Fibroblast of upper back skin (primary cell): ENCODE measurements around the gene NTN4.
"Not testable (repeated sequence)": the region's sequence is repeated elsewhere in the genome, so short reads cannot be mapped to it uniquely, and the experiment has no call there.

Experiments used
- DNase-seq: peaks from one replicate; pipeline ENCODE4 v3.0.0-alpha.2; 2013

The NTN4 gene

DNA sequence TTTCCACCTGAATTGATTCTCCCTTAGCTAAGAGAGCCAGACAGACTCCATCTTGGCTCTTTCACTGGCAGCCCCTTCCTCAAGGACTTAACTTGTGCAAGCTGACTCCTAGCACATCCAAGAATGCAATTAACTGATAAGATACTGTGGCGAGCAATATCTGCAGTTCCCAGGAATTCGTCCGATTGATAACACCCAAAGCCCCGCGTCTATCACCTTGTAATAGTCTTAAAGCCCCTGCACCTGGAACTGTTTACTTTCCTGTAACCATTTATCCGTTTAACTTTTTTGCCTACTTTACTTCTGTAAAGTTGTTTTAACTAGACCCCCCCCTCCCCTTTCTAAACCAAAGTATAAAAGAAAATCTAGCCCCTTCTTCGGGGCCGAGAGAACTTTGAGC, 44.5 kb downstream of the NTN4 start:
- DNase-seq, result not testable (repeated sequence)

DNA sequence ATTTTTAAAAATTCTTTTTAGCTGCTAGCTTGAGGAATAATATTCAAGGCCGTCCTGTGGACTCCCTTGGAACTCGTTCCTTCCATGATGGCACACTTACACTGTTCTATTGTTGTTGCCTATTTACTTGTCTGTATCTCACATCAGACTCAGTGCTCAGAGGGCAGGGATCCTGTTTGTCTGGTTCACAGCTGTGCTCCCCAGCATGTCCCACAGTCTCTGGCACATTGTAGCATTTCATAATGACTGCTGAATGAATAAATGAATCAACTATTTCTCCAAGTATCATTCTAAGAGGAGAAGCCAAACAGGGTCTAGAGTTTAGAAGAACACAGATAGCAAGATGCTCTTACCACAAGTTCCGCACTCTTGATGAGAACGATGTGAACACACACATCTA, 48.0 kb downstream of the NTN4 start:
- no peak for DNase-seq

GRCh38 chr12:95741635-95742034, 48.9 kb downstream of the NTN4 start:
- no peak for DNase-seq

- DNase-seq, result no peak
Measured at GRCh38 chr12:95740751-95741150, 49.8 kb downstream of the NTN4 start.

DNA sequence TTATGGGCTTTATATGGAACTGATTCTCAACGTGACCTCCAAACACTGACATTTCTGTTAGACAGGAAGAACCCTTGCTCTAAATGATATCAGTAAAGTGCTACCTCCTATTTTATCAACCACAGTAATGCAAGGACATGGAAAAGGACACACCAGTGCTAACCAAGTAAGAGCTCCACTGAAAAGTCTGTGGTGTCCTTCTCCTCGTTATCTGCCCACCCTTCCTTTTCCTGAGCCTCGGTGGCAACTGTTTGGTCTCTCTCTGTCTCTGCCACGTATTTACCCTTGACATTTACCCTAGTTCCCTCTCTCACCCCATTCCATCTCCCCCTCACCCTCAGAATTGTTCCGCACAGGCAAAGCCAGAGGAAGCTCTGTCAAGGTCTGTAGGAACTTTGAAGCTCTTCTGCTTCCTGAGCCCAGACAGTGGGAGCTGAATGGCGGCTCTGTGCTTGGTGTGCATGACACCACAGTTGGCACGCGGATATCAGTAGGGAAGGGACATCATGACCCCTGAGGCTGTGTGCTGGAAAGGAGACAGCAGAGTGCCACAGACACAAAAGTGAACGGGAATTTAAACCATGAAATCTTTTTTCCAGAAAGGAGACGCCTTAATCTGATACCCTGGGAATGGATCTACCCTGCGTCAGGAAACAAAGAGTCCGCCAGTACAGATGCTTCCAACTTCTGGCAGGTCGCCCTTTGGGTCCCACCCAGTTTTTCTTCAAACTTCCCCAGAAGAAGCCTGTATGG, 50.8 kb downstream of the NTN4 start:
- DNase-seq, result no peak

- DNase-seq, result no peak
Measured at GRCh38 chr12:95738024-95738611, 52.4 kb downstream of the NTN4 start.

GRCh38 chr12:95736631-95737030, 53.9 kb downstream of the NTN4 start:
- peak; percentile 10 for DNase-seq

DNA sequence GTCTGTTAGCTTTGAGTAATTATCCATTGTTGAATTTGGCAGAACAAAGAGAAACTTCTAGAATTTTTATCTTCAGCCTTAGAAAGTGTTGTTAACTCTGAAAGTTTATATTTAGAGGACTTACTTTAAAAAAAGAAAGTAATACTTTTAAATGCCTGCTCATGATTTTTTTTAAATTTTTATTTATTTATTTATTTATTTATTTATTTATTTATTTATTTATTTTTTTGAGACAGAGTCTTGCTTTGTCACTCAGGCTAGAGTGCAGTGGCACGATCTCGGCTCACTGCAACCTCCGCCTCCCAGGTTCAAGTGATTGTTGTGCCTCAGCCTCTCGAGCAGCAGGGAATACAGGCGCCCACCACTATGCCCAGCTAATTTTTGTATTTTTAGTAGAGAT, 54.8 kb downstream of the NTN4 start:
- DNase-seq, result not testable (repeated sequence)

GRCh38 chr12:95733141-95733825, 57.3 kb downstream of the NTN4 start:
- peak; percentile 91 for DNase-seq

- no peak for DNase-seq
Measured at GRCh38 chr12:95731519-95731958, 59.0 kb downstream of the NTN4 start.

GRCh38 chr12:95730457-95730856, 60.1 kb downstream of the NTN4 start:
- DNase-seq, result no peak

- no peak for DNase-seq
Measured at GRCh38 chr12:95726903-95727302, 63.7 kb downstream of the NTN4 start.

DNA sequence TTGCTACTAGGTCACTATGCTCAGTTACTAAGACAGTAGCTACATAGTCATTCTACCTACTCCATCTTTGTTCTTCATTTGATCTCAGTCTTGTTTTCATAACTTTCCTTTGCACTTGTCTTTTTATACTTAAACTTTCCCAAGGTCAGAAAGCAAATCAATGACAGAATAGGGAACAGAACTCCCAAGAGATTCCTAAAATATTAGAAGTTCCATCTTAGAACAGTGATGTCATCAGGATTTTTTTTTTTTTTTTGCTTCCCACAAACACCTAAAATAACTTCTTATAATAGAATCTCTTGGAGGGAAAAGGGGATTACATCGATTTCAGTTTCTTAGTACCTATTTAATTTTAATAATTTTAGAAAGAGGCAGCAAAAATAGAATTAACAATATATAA, 65.8 kb downstream of the NTN4 start:
- no peak for DNase-seq

DNA sequence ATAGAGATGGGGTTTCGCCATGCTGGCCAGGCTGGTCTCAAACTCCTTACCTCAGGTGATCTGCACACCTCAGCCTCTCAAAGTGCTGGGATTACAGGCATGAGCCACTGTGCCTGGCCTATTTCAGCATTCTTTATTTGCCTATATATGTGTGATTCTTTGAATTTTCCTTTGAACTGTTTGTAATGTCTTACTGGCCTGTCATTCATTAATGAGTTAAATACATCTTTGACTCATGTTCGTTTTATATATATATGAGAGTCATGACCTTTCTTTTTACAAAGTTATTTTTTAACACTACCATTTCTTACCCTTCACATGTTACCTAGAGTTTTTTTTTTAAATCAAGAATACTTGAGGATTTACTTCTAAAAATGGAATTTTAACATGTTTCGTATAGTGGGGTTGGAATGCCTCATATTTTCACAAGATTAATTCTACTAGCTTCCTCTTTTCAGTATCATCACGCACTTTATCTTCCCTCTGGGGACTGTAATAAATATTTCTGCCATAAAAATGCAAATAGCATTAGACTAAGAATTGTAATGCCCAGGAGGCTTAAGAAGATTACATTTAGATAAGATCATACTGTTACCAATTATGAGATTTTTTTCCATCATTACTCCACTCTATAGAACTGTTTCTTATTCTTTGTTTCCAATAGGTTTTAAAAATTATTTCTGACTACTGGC, 66.7 kb downstream of the NTN4 start:
- peak; percentile 73 for DNase-seq

GRCh38 chr12:95721320-95721719, 69.2 kb downstream of the NTN4 start:
- no peak for DNase-seq

- no peak for DNase-seq
Measured at GRCh38 chr12:95720146-95720545, 70.4 kb downstream of the NTN4 start.

DNA sequence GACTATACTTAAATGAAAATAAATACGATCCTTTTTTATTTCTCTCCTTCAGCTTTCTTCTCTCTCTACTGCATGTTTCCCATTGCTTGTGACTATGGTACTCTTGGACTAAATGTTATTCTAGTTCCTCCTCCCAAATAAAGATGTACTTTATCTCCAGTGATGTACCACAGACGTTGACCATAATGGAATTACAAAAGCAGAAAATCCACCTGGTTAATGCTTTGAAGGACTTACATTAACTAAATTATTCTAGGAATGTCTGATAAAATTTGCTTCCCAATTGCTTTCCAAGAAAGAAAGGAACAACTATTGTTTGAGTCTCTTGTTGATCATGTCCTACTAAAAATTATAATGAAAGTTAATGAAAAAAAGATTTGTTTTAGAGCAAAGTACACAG, 71.8 kb downstream of the NTN4 start:
- DNase-seq, result no peak

- DNase-seq, result no peak
Measured at GRCh38 chr12:95718006-95718431, 72.5 kb downstream of the NTN4 start.

GRCh38 chr12:95717316-95717928, 73.1 kb downstream of the NTN4 start:
- no peak for DNase-seq

DNA sequence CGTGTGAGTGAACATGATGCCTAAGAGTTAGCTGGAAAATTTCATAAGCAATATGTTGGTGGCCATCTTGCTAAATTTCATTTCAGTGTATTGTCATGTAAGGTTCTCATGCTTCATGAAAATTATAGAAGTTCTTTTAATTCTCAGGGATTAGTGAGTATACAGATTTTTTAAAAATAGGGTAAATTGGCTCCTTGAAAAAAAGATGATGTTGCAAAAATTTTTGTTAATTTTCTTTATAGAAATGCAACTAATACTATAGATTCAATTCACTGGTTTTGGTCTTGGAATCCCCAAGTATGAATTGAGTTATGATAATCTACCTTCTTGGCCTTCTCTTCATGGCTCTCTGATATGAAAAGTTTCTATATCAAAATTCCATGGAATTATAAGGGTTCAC, 75.4 kb downstream of the NTN4 start:
- DNase-seq, result no peak

DNA sequence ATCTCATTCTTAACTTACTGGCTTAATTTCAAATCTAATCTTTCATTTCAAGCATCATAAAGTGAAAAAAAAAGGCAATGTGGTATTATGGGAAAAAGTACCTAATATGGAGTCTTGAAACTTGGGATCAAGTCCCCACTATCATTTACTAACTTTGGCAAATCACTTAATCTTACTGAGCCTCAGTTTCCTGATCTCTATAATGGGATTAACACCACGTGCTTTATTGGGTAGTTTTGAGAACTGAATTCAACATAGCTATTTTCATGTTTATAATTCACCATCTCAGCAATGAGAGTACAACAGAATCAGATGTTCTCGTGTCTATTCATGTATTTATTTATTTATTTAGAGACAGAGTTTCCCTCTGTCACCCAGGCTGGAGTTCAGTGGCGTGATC, 78.3 kb downstream of the NTN4 start:
- DNase-seq, result no peak

DNA sequence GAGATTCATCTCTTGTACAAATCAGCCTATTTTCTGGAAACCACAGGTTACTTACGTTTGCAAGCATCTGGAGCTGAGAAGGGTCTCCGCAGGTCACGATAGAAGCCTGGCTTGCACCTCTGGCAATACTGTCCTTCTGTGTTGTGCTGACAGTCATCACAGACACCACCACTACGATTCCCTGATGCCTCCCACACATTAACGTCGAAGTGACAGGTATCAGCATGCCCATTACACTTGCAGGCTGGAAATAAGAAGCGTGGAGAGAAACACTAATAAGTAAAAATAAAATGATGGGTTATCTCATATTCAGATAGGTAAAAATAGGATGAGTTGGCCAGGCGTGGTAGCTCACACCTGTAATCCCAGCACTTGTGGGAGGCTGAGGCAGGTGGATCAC, 80.2 kb downstream of the NTN4 start:
- DNase-seq, result no peak

GRCh38 chr12:95709152-95709551, 81.4 kb downstream of the NTN4 start:
- no peak for DNase-seq
